Measurements from ENCODE around the gene PXDN. TPM values are rescaled to one million over a fixed set of nuclear protein-coding genes. Genes with fewer than 3 reads are reported as not detected.

PXDN gene
- total and polyA plus RNA-seq, 2 experiments from 2014 or later, result 85.7 to 129 TPM

GRCh38 chr2:1742301-1742680 is 2.0 kb downstream of the PXDN start:
- Histone ChIP-seq H3K4me3 (peak overlapping the region; percentile 85), H3K4me1 (ENCODE audit: low read depth) (no peaks in the 10 kb centered on the region), H3K36me3 (no peaks in the 10 kb centered on the region), H3K27ac (peak overlapping the region; percentile 55), H3K9me3 (ENCODE audit: low read depth) (no peaks in the 10 kb centered on the region), H3K27me3 (peaks cover 11% of the 10 kb centered on the region)
- no peak for TF ChIP-seq CTCF (IDR thresholded peaks at IDR 0.05; ENCODE audit: low read depth, low read length)
- DNase-seq (ENCODE audit: low read depth in 1 of 2, low spot score in 1 of 2), result no peak

- Histone ChIP-seq H3K27ac (no peak overlapping the region), H3K9me3 (ENCODE audit: low read depth) (no peaks in the 10 kb centered on the region), H3K4me1 (ENCODE audit: low read depth) (no peaks in the 10 kb centered on the region), H3K36me3 (no peaks in the 10 kb centered on the region), H3K4me3 (no peak overlapping the region), H3K27me3 (peaks cover 11% of the 10 kb centered on the region)
- TF ChIP-seq CTCF (IDR thresholded peaks at IDR 0.05; ENCODE audit: low read depth, low read length), result no peak
- no peak for DNase-seq (ENCODE audit: low read depth in 1 of 2, low spot score in 1 of 2)
These were observed 2.5 kb downstream of the PXDN start for GRCh38 chr2:1741851-1742250.

- Histone ChIP-seq H3K4me3 (no peak overlapping the region), H3K4me1 (ENCODE audit: low read depth) (no peaks in the 10 kb centered on the region), H3K36me3 (no peaks in the 10 kb centered on the region), H3K27me3 (peaks cover 6% of the 10 kb centered on the region), H3K27ac (no peak overlapping the region), H3K9me3 (ENCODE audit: low read depth) (no peaks in the 10 kb centered on the region)
- DNase-seq (ENCODE audit: low read depth in 1 of 2, low spot score in 1 of 2), result no peak
- no peak for TF ChIP-seq CTCF (IDR thresholded peaks at IDR 0.05; ENCODE audit: low read depth, low read length)
These were observed 3.4 kb downstream of the PXDN start for GRCh38 chr2:1740716-1741589.

- peaks cover 3% of the 10 kb centered on the region for H3K9me3 ChIP-seq (ENCODE audit: low read depth)
- no peaks in the 10 kb centered on the region for H3K36me3 ChIP-seq
- H3K4me3 ChIP-seq, result no peak overlapping the region
- no peak for DNase-seq (ENCODE audit: low read depth in 1 of 2, low spot score in 1 of 2)
- H3K27ac ChIP-seq, result no peak overlapping the region
- no peak for TF ChIP-seq CTCF (IDR thresholded peaks at IDR 0.05; ENCODE audit: low read depth, low read length)
- H3K4me1 ChIP-seq (ENCODE audit: low read depth), result no peaks in the 10 kb centered on the region
- peaks cover 2% of the 10 kb centered on the region for H3K27me3 ChIP-seq
These were observed 4.2 kb downstream of the PXDN start for GRCh38 chr2:1739961-1740715.

- DNase-seq (ENCODE audit: low read depth in 1 of 2, low spot score in 1 of 2), result no peak
- no peaks in the 10 kb centered on the region for H3K27me3 ChIP-seq
- TF ChIP-seq CTCF (IDR thresholded peaks at IDR 0.05; ENCODE audit: low read depth, low read length), result no peak
These were observed 4.9 kb downstream of the PXDN start for GRCh38 chr2:1739322-1739957.

More at GRCh38 chr2:1739322-1739957, 4.9 kb downstream of the PXDN start:
- H3K27ac ChIP-seq, result no peak overlapping the region
- no peaks in the 10 kb centered on the region for H3K4me1 ChIP-seq (ENCODE audit: low read depth)
- H3K9me3 ChIP-seq (ENCODE audit: low read depth), result peaks cover 3% of the 10 kb centered on the region
- no peak overlapping the region for H3K4me3 ChIP-seq
- no peaks in the 10 kb centered on the region for H3K36me3 ChIP-seq
